Panc1 (cell line): ENCODE results near the gene B4GAT1. TPM values are rescaled to one million over a fixed set of nuclear protein-coding genes. Genes with fewer than 3 reads are reported as not detected.
"Not testable (repeated sequence)": the region's sequence is repeated elsewhere in the genome, so short reads cannot be mapped to it uniquely, and the experiment has no call there.

ENCODE experiments used
- ATAC-seq: fragments of 200-7000 bp; cut with Tn5 transposase; 2 replicates; pipeline ENCODE4 v1.9.1; 2020; ENCODE audit warnings: mild to moderate bottlenecking, moderate library complexity
- BruUV-seq: library from RNA; stranded (reverse); fragments of 400-500 nt; replicated peaks from 2 replicates; lab custom pipeline; 2021; lab: Mats Ljungman, UMichigan
- CTCF ChIA-PET: fragments of 300-600 bp; sonication (Branson Sonifier 250); formaldehyde crosslinking; loops from one replicate; lab custom pipeline; 2022; ENCODE audit warnings: antibody characterized with exemption; lab: Charles Lee
- POLR2A ChIA-PET: fragments of 300-600 bp; sonication (Branson Sonifier 250); formaldehyde crosslinking; loops from one replicate; lab custom pipeline; 2022; ENCODE audit warnings: antibody characterized with exemption; lab: Charles Lee
- DNase-seq: peaks from one replicate; pipeline ENCODE4 v3.0.0-alpha.2; 2010; ENCODE audit warnings: low read depth, low spot score
- H3K27ac ChIP-seq: 2 replicates; pipeline ENCODE4 v1.5.1; 2011; ENCODE audit warnings: mild to moderate bottlenecking, low read length, inconsistent platforms
- H3K27me3 ChIP-seq: fragments of 200-500 bp; sonication (Bioruptor generic); 2 replicates; pipeline ENCODE4 v1.6.0; 2014; ENCODE audit warnings: low read length, inconsistent platforms; ENCODE audit not compliant: control insufficient read depth, insufficient read depth
- H3K36me3 ChIP-seq: fragments of 200-500 bp; sonication (Bioruptor generic); 2 replicates; pipeline ENCODE4 v1.5.1; 2014; ENCODE audit warnings: inconsistent platforms, mild to moderate bottlenecking, low read length, moderate library complexity; ENCODE audit not compliant: control insufficient read depth, insufficient read depth
- H3K4me1 ChIP-seq: 2 replicates; pipeline ENCODE4 v1.5.1; 2011; ENCODE audit warnings: inconsistent platforms, mild to moderate bottlenecking, low read length, moderate library complexity; ENCODE audit not compliant: control insufficient read depth, insufficient read depth
- H3K4me3 ChIP-seq, 2 experiments: 2 replicates each; pipeline ENCODE4 v1.5.1; 2011 to 2012; ENCODE audit warnings: low read depth in 2 of 2, low read length in 2 of 2, mild to moderate bottlenecking in 2 of 2, inconsistent platforms in 1 of 2, moderate library complexity in 1 of 2
- H3K9me3 ChIP-seq: fragments of 200-500 bp; sonication (Bioruptor generic); 2 replicates; pipeline ENCODE4 v1.5.1; 2014; ENCODE audit warnings: low read depth, mild to moderate bottlenecking, inconsistent platforms, low read length, moderate library complexity; ENCODE audit not compliant: control insufficient read depth, insufficient read depth
- POLR2AphosphoS5 ChIP-seq: IDR thresholded peaks from 2 replicates; pipeline ENCODE4 v1.6.1; 2012; ENCODE audit warnings: mild to moderate bottlenecking, low read depth, low read length, moderate library complexity
- SIN3A ChIP-seq: IDR thresholded peaks from 2 replicates; pipeline ENCODE4 v1.6.1; 2012; ENCODE audit warnings: low read depth, mild to moderate bottlenecking, low read length, moderate library complexity, borderline replicate concordance; ENCODE audit not compliant: insufficient read depth
- TCF7L2 ChIP-seq: IDR thresholded peaks from 2 replicates; pipeline ENCODE4 v1.6.1; 2011; ENCODE audit warnings: mild to moderate bottlenecking, low read depth, low read length, inconsistent platforms
- in situ Hi-C: cut with HindIII; loops from 2 replicates; pipeline ENCODE4 v1.10.0; 2016; ENCODE audit warnings: low sequenced_read_pairs, low pct_unique_long_range_greater_than_20kb
- intact Hi-C: fragments of 100-400 bp; cut with micrococcal nuclease; formaldehyde crosslinking; loops from one replicate; pipeline ENCODE4 v1.10.0; 2022; ENCODE audit not compliant: unreplicated experiment
- total RNA-seq: library from RNA; stranded (reverse); gene quantifications from one replicate; pipeline ENCODE4 v1.2.1, GENCODE V29; 2021; ENCODE audit not compliant: unreplicated experiment
- TF ChIP-seq, protein P1 (sequence below), 2 experiments: IDR thresholded peaks; 2 replicates each; pipeline ENCODE4 v1.6.1; 2011 to 2012; ENCODE audit warnings: low read depth in 2 of 2, control low read depth in 1 of 2, low read length in 1 of 2, mild to moderate bottlenecking in 1 of 2, moderate library complexity in 1 of 2; ENCODE audit not compliant: insufficient read depth in 1 of 2
- TF ChIP-seq, protein P2 (sequence below): fragments of 450-650 bp; IDR thresholded peaks from 2 replicates; pipeline ENCODE4 v1.5.1; 2017; ENCODE audit warnings: mild to moderate bottlenecking

Gene B4GAT1
- total RNA-seq, 1 experiment from 2014 or later, result 29.3 TPM

DNA sequence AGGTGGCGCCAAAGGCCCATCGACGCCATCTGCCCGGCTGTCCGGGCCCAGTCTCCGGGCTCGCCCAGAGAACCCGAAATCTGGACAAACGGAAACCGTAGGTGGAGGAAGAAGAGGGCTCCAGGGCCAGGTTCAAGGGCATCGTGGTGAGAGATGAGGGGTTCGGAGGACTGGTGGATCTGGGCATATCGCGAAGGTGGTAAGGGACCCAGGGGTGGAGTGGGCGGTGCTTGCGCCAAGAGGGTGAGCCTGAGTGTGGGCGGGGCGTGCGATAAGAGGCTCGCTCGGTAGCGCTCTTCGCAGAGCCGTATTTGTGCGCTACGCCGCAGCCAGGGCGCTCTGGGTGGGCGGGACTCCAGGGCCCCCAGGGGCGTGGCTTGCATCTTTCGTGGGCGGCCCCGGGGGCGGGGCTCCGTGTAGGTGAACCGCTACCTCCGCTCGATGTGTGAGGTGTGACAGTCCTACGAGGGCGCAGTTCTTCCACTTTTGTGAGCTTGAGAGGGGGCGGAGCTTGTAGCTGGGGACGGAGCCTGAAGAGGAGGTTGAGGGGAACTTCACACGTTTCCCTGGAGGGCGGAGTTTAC lies 35.4 kb downstream of the B4GAT1 start:
- in situ Hi-C loops, result no loop called here
- Histone ChIP-seq H3K27ac (peak overlapping the region; percentile 86), H3K27me3 (no peaks in the 10 kb centered on the region), H3K36me3 (no peaks in the 10 kb centered on the region), H3K4me3 (peak overlapping the region; percentile 72 to 83), H3K4me1 (peaks cover 6% of the 10 kb centered on the region), H3K9me3 (no peaks in the 10 kb centered on the region)
- POLR2A ChIA-PET, result interaction anchor here (0.7 to 1.6 kb wide), 3 partner anchors 24 to 53 kb away, joined by 3 to 6 read pairs (median 4); partner anchors contain the start of gene RIN1
- intact Hi-C loops, result loop anchor here (2.0 kb wide), 1 partner anchor 17 kb away; no protein-coding TSS in a partner anchor
- no TSS peak for BruUV-seq
- TF ChIP-seq SIN3A (0 out of 2 replicates have a peak, but pooled peaks have one; percentile 50), TCF7L2 (no peak), POLR2AphosphoS5 (no peak)
- TF ChIP-seq, protein P1, sequence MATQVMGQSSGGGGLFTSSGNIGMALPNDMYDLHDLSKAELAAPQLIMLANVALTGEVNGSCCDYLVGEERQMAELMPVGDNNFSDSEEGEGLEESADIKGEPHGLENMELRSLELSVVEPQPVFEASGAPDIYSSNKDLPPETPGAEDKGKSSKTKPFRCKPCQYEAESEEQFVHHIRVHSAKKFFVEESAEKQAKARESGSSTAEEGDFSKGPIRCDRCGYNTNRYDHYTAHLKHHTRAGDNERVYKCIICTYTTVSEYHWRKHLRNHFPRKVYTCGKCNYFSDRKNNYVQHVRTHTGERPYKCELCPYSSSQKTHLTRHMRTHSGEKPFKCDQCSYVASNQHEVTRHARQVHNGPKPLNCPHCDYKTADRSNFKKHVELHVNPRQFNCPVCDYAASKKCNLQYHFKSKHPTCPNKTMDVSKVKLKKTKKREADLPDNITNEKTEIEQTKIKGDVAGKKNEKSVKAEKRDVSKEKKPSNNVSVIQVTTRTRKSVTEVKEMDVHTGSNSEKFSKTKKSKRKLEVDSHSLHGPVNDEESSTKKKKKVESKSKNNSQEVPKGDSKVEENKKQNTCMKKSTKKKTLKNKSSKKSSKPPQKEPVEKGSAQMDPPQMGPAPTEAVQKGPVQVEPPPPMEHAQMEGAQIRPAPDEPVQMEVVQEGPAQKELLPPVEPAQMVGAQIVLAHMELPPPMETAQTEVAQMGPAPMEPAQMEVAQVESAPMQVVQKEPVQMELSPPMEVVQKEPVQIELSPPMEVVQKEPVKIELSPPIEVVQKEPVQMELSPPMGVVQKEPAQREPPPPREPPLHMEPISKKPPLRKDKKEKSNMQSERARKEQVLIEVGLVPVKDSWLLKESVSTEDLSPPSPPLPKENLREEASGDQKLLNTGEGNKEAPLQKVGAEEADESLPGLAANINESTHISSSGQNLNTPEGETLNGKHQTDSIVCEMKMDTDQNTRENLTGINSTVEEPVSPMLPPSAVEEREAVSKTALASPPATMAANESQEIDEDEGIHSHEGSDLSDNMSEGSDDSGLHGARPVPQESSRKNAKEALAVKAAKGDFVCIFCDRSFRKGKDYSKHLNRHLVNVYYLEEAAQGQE (IDR thresholded peaks at IDR 0.05; ENCODE audit: insufficient read depth in 1 of 2, low read depth in 2 of 2, low read length in 1 of 2), result no peak
- TF ChIP-seq, protein P2, sequence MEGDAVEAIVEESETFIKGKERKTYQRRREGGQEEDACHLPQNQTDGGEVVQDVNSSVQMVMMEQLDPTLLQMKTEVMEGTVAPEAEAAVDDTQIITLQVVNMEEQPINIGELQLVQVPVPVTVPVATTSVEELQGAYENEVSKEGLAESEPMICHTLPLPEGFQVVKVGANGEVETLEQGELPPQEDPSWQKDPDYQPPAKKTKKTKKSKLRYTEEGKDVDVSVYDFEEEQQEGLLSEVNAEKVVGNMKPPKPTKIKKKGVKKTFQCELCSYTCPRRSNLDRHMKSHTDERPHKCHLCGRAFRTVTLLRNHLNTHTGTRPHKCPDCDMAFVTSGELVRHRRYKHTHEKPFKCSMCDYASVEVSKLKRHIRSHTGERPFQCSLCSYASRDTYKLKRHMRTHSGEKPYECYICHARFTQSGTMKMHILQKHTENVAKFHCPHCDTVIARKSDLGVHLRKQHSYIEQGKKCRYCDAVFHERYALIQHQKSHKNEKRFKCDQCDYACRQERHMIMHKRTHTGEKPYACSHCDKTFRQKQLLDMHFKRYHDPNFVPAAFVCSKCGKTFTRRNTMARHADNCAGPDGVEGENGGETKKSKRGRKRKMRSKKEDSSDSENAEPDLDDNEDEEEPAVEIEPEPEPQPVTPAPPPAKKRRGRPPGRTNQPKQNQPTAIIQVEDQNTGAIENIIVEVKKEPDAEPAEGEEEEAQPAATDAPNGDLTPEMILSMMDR, result peak; percentile 99
- peak; percentile 87 for DNase-seq
- CTCF ChIA-PET, result interaction anchor here (0.5 to 2.1 kb wide), 16 partner anchors 8 to 202 kb away, joined by 3 to 17 read pairs (median 5); partner anchors contain the start of genes B4GAT1, DPP3, MRPL11 and RIN1
- peak; percentile 89 for ATAC-seq

DNA sequence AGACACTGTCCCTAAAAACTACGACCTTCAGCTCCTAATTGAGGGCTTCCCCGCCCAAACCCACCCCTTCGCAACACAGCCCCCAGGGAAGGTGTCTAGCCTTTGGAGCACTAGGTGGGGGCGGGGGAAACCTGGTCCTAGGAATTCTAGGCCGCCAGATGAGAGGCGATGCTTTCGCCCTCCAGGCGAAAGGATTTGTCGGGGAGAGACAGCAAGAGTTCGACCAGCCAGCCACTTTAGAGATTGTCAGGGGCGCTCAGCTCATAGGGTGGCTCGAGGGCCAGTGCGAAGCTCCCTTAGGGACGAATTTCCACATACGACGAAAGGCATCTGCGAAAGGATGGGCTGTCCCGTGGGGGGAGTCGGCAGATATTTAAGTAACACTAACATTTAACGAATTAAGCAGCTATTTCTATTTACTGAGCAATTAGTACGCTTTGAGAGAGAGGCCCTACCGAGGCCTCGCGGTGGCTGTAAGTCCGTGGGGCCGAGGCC lies 35.9 kb downstream of the B4GAT1 start:
- intact Hi-C loops (no loop called here), in situ Hi-C loops (no loop called here)
- Histone ChIP-seq H3K27me3 (no peaks in the 10 kb centered on the region), H3K9me3 (no peaks in the 10 kb centered on the region), H3K36me3 (no peaks in the 10 kb centered on the region), H3K4me1 (peaks cover 6% of the 10 kb centered on the region), H3K27ac (peak overlapping the region; percentile 86), H3K4me3 (peak overlapping the region; percentile 72 to 83)
- ATAC-seq (peak; percentile 1), DNase-seq (no peak)
- TF ChIP-seq POLR2AphosphoS5 (no peak), TCF7L2 (no peak), SIN3A (no peak)
- TF ChIP-seq, protein P2, result no peak
- TF ChIP-seq, protein P1 (IDR thresholded peaks at IDR 0.05; ENCODE audit: insufficient read depth in 1 of 2, low read depth in 2 of 2, low read length in 1 of 2), result no peak
- POLR2A ChIA-PET, result interaction anchor here (1.6 kb wide), 1 partner anchor 34 kb away, joined by 6 read pairs; no protein-coding TSS in a partner anchor
- BruUV-seq, result no TSS peak
- CTCF ChIA-PET, result interaction anchor here (0.6 to 2.1 kb wide), 12 partner anchors 11 to 150 kb away, joined by 3 to 17 read pairs (median 5); partner anchors contain the start of genes B4GAT1, MRPL11, RIN1 and YIF1A

DNA sequence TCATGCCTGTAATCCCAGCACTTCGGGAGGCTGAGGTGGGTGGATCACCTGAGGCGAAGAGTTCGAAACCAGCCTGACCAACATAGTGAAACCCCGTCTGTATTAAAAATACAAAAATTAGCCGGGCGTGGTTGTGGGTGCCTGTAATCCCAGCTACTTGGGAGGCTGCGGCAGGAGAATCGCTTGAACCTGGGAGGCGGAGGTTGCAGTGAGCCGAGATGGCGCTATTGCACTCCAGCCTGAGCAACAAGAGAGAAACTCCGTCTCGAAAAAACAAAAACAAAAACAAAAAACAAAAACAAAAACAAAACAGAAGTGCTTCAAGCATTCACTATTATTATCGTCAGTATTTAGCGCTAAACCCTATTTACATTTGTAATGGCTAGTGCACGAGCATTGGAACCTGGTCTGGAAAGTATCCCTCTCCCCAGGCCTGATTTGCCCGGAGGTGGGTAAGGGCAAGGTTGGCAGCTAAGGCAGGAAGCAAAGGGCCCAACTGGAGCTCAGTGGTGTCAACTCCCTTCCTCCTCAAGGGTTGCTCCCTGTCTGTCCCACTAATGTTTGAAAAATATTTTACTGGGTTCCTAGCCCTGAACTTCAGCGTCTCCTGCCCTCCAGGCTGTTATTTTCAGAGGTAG lies 36.5 kb downstream of the B4GAT1 start:
- H3K4me3 ChIP-seq, intact Hi-C loops, H3K4me1 ChIP-seq, DNase-seq, BruUV-seq, H3K9me3 ChIP-seq, in situ Hi-C loops, H3K27me3 ChIP-seq, H3K27ac ChIP-seq, ATAC-seq, H3K36me3 ChIP-seq: not testable (repeated sequence)
- ChIA-PET POLR2A (interaction anchor here (1.6 kb wide), 1 partner anchor 35 kb away, joined by 6 read pairs; no protein-coding TSS in a partner anchor), CTCF (interaction anchor here (0.6 to 2.1 kb wide), 11 partner anchors 10 to 150 kb away, joined by 3 to 17 read pairs (median 5); partner anchors contain the start of genes B4GAT1, MRPL11, RIN1 and YIF1A)
